Measurements from ENCODE around the gene TFIP11.

DNA sequence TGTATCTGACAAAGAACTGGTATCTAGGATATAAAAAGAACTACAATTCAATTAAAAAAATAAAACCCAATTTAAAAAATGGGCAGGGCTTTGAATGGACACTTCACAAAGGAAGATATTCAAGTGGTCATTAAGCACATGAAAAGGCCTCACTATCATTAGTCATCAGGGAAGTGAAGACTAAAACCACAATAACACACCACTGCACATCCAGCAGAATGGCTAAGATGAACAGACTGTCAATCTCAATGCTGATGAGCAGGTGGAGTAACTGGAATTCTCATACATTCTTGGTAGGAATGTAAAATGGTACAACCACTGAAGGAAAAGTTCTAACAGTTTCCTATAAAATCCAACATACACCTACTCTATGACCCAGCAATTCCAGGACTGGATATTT, 37.6 kb downstream of the TFIP11 start:
- TF ChIP-seq EZH2 (IDR thresholded peaks at IDR 0.05; ENCODE audit: borderline replicate concordance, low read length) (no peak), CTCF (IDR thresholded peaks at IDR 0.05; ENCODE audit: low read length) (no peak)
